Activated gamma-delta T cell treated with anti-CD3 and anti-CD28 coated beads, Interleukin-2, amount 50 U/mL, for 16 hours (primary cell): ENCODE measurements around the gene FAM120B.

ENCODE experiments used
- DNase-seq: peaks from one replicate; pipeline ENCODE4 v3.0.0-alpha.2; 2020; ENCODE audit warnings: low read depth

Gene FAM120B

DNA sequence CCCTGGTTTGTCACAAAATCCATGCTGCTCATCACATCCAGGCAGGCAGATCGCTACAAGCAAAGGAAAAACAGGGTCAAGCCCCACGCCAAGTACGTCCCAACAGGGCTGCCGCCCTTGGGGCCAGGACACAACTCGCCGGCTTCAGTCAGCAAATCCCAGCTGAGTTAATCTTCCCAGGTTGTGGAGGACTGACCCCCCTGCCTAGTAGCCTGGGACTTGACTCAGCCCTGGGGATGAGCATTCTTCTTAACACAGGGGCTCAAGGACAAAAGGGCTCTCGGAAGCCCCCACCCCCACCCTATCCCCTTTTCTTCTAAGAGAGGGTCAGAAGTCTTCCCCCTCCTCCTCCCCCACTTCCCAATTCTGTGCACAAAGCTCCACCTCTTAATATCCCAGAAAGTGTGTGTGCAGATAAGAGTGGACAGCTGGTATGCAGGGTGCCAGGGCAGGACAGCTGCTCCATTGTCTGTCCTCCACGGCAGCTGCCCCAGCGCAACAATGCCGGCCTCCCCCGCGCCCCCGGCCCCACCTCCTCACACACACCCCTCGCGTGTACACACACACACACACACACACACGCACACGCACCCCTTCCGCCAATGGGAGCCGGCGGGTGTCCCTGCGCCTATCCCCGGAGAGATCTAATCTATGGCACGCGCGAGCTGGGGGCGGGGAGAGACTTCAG lies 20.2 kb upstream of the FAM120B start:
- no peak for DNase-seq

DNA sequence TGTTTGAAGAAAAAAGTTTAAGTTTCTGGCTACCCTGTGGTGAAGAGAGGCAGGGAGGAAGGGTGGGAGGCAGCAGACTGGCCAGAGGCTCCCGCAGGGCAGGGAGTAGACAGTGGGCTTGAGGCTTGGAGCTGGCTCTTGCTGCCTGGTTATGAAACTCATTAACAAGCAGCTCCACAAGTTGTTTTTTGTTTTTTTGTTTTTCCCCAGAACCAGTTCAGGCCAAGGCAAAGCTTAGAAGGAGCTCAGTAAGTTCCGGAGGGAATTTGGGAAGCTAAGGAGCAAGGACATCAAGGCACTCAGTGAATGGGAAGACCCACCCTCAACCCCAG lies 19.7 kb upstream of the FAM120B start:
- DNase-seq = no peak

DNA sequence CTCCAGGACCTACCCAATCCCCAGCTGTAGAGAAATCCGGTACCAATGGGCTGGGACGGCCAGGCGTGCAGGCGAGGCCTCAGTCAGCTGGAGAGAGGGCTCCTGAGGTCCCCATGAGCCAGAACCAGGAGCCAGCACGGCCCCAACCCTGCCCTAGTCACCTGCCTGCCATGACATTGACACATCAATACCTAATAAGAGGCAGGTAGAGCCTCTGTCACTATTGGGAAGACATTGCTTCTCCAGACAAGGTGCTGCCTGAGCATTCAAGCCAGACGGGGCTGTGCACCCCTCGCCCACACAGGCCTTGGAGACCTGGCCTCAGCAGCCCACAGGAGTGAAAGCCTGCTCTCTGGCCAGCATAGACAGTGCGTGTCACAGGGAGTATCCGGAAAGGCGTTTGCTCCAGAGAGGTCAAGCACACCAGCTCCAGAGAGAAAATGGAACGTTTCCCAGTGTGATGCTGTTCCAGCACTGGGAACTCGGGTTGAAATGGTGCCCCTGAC lies 19.1 kb upstream of the FAM120B start:
- DNase-seq = no peak

- no peak for DNase-seq
These were observed 18.4 kb upstream of the FAM120B start for GRCh38 chr6:170288091-170288631.

DNA sequence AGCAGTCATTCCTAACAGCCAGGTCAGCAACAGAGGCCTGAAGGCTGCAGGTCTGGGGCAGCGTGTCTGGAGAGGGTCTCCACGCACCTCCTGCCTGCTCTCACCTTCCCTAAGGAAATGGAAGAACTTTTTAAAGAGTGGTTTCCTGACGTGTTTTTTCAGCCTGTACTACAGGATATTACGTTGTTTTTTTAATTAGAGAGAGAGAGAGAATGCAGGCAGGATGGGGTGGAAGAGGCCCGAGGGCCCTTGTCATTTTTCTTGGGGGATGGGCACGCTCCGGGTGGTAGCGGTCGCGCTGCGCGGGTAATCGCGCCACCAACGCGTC lies 17.7 kb upstream of the FAM120B start:
- DNase-seq = no peak

DNA sequence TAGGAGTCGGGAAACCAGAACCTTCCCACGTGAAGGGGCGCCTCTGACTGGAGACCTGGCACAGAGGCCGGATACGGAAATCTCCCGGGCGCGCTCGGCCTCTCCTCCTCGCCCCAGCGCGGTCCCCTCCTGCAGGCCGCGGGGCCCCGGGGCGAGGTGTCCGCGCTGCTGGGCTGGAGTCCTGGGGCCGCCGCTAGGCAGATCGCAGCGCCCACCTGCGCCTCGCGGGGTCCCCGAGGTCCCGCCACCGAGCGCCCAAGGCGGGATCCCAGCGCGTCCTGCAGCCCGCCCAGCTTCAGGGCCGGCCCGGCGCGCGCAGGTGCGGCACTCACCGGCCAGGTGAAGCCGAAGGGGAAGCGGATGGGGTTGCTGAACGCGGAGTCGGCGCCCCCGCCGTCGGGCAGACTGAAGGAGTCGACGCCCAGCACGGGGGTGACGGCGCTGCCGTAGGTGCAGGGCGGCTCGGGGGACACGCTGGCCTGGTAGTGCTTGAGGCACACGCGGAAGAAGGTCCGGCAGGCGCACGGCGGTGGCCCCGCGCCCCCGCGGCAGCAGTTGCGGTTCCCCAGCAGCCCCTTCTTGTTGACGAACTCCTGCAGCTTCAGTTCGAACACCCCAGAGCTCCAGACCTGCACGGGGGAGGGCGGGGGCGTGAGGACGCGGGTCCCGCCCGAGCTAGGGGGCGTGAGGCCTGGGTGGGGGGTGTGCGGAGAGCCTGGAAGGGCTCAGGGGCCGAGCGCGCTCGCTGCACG lies 17.2 kb upstream of the FAM120B start:
- no peak for DNase-seq

DNA sequence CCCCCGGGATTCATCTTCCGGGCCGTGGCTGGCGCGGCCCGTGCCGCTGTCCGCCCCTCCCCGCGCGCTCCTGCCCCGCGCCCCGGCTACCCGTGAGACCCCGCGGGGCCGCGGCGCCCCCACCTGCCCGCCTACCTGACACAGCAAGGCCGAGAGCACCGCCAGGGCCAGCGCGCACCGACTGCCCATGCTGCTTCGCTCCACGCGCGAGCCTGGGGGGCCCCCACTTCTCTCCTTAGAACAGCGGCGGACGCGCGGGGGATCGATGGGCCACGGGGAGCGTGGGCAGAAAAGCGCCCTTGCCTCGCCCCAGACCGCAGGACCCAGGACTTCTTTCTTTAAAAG lies 16.6 kb upstream of the FAM120B start:
- no peak for DNase-seq

- no peak for DNase-seq
These were observed 16.0 kb upstream of the FAM120B start, which contains the start of gene DLL1 for GRCh38 chr6:170290296-170291128. Gene DLL1, minus strand, starts transcription at chr6:170291078. Its CDS starts 939 bp downstream, at chr6:170290139.

DNA sequence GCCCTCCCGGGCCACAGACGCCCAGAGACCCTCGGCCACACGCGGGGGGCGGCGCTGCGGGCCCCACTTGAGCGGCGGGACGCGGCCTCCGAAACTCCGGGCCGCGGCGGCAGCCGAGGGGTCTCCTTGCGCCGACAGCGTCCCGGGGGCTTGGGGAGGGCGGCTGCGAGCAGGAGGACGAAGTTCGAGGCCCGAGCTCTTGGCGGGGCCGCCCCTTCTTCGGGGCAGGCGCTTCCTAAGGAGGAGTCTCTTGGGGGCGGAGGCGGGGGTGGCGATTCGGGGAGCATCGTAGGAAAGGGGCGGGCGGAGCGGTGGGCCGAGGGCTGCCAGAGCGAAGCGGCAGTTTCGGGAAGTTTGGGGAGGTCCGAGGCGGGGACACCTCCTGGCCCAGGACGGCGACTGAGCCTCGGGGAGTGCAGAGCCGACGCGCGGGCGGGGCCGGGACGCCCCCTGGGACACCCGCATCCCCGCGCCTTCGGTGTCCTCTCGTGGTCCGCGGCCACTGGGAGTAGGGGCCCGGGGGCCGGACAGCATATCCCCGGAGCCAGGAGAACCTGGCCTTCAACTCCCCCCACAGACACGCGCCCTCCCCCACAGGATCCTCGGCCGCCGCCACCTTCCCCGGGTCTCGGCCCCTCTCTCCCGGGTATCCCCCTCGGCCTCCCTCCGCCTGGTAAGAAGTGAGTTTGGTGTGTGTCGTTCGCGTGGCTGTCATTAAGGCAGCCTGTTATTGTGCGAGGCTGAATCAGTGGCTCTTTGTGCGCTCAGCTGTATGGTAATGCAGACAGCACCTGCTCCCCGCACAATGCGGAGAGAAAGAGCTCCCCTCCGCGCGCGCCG lies 15.1 kb upstream of the FAM120B start:
- no peak for DNase-seq

DNA sequence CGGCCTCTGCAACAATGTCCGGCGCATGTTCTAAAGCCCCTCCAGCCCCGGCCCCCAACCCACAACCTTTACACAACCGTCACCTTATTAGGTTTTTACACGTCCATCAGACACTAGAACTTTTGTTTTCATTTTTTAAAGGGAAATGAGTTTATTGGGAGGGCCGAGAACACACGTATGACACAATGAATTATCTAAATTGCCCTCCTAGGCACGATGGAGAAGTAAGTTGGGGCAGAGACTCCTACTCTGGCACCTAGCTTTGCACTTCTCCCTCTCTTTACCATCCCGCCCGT lies 14.5 kb upstream of the FAM120B start:
- no peak for DNase-seq

- DNase-seq = no peak
These were observed 14.0 kb upstream of the FAM120B start for GRCh38 chr6:170292407-170293158.

GRCh38 chr6:170293341-170294231 lies 13.0 kb upstream of the FAM120B start:
- no peak for DNase-seq

DNA sequence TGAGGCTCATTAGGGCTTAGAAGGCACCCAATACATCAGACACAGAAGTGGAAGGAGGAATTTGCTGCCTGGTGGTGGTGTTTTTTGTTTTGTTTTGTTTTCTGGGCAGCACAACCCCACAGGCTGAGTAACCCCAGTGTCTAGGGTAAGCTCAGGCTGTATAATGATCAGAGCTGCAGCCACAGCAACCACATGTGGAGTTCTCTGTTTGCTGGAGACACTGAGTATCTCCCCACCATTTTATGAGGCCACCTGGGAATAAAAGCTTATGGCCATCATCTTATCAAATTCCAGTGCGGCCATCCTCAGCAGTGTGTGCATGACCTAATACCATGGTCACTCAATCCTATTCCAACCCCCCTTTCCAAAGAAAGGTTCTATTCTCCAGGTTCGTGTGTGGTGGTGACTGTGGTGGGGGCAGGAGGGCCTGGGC lies 12.2 kb upstream of the FAM120B start:
- DNase-seq = no peak

DNA sequence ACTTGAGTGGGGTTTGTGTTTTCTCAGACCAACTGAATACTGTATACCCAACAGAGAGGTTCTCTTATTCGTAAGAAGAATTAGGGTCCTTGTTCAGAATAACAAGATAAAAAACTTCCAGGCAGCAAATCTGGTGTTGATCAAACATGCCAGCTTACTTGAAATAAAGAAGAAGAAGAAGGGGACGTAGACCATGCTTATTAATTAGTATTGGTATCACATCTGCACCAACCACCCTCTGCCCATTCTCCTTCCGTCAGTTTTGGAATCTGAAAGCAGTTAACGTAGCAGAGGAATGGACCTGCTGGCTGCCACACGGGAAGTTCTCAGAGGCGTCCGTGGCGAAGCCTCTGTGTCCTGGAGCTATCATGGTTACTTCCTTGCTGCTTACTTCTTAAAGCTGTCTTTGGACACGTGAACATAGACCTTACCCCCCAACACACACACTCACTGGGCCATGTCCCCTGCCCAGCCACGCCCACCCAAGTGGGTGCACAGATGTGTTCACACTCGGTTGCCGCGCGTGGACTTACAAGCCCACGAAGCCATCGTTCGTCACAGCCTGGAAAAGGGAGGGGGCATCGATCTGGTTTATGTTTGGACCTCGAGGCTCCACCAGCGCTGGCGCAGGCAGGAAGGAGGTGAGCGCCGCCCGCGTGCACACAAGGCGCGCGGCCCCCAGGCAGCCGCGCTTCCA lies 11.6 kb upstream of the FAM120B start:
- no peak for DNase-seq

DNA sequence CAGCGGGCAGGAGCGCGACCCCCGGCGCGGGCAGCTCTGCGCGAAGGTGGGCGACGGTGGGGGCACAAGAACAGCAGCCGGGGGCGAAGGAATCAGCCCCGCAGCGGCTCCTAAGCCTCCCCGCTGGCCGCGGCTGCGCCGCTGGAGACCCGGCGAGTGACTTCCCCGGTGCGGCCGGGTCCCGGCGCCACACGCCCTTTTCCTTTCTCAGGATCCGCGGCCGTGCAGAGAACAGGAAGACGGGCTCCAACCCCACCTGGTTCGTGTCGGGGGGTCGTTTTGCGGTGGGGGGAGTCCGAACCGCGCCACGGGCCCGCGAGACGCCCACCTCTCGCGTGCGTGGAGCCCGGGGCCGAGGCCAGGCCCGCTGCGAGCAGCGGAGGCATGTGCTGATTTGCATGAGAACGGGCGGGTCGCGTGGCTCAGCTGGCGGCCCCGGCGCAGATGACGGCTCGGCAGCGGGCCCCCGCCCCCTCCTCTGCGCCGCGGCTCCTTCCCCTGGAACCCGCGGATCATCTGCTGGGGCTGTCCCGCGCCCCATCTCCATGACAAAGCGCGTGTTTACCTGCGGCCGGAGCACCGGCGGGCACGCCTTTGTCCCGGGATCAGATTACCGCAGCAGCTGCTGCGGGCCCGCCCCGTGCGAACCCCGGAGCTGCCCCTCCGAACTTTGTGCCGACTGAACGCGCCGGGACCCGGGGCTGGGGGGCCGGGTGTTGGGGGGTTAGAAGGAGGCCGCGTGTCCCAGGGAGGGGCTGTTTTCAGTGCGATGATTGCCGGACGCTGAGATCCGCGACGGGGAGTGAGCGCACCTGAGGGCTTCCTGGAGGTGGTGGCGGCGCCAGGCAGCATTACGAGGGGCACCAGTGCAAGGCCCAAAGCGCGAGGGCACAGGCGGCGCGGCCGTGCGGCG lies 10.8 kb upstream of the FAM120B start:
- DNase-seq = no peak

DNA sequence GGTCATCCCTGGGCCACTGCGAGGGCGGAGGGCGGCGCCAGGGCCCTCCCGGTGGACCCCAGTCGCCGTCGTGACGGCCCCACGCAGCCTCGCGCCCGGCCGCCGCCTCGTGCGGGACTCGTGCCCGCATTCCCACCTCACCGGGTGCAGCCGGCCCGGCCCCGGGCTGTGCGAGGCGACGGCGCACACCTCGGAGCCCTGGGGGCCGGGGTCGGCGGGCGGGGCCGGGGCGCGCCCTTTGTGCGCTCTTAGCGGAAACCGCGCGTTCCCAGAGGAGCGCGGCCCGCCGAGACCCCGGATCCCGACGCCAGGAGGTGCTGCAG lies 10.2 kb upstream of the FAM120B start:
- no peak for DNase-seq

GRCh38 chr6:170296746-170297575 lies 9.6 kb upstream of the FAM120B start:
- no peak for DNase-seq
